Right lobe of liver (tissue), 4 donors: ENCODE data around the gene PDE6H.

Experiments used
- POLR2A ChIP-seq: fragments of 450-650 bp; IDR thresholded peaks from one replicate; pipeline ENCODE4 v1.6.1; 2017; ENCODE audit warnings: antibody characterized with exemption, mild to moderate bottlenecking
- TF ChIP-seq, protein P1 (sequence below), 4 donors: fragments of 200-600 bp in 3 of 4; fragments of 450-650 bp in 1 of 4; IDR thresholded peaks; one replicate each; pipeline versions ENCODE4 v1.5.1 to v1.8.0; 2016 to 2022; ENCODE audit warnings: antibody characterized with exemption in 4 of 4, mild to moderate bottlenecking in 2 of 4
- donor health status: DM: no; HTN: no; CAD: no.
- donor health status: DM: no; HTN: no; CAD: no.
- donor health status: DM: no; HTN: yes; CAD: no.

DNA sequence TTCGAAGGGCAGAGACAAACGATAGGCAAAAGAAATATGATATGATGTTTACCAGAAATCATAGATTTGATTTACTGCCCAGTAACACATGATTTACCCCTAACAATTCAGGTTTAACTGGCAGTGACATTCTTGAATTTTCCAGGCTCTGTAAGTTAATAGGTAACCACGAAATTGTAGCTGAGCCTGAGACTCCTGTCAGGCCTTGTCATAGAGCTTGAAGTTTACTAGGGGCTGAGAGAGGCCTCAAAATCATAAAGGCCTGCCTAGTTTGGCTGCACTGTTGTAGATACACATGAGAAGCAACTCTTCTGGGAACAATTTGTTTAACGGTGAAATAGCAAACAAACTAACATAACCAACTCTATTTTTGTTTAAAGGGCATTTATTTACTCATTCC is 37.8 kb upstream of the PDE6H start:
- no peak for TF ChIP-seq POLR2A
- TF ChIP-seq, protein P1, sequence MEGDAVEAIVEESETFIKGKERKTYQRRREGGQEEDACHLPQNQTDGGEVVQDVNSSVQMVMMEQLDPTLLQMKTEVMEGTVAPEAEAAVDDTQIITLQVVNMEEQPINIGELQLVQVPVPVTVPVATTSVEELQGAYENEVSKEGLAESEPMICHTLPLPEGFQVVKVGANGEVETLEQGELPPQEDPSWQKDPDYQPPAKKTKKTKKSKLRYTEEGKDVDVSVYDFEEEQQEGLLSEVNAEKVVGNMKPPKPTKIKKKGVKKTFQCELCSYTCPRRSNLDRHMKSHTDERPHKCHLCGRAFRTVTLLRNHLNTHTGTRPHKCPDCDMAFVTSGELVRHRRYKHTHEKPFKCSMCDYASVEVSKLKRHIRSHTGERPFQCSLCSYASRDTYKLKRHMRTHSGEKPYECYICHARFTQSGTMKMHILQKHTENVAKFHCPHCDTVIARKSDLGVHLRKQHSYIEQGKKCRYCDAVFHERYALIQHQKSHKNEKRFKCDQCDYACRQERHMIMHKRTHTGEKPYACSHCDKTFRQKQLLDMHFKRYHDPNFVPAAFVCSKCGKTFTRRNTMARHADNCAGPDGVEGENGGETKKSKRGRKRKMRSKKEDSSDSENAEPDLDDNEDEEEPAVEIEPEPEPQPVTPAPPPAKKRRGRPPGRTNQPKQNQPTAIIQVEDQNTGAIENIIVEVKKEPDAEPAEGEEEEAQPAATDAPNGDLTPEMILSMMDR (IDR thresholded peaks at IDR 0.05), result no peak
